VCaP (cell line): Measurements from ENCODE around the gene DLG3.
A peak's percentile ranks its signal among the peaks of the same experiment; 100 is the strongest.

Experiments used
- H3K27ac ChIP-seq: fragments of 450-650 bp; 2 replicates; pipeline ENCODE4 v1.5.1; 2017
- TF ChIP-seq, protein P1 (sequence below): fragments of 450-650 bp; conservative IDR thresholded peaks from 2 replicates; pipeline ENCODE4 v1.5.1; 2017; ENCODE audit warnings: mild to moderate bottlenecking, moderate library complexity

DLG3 gene

DNA sequence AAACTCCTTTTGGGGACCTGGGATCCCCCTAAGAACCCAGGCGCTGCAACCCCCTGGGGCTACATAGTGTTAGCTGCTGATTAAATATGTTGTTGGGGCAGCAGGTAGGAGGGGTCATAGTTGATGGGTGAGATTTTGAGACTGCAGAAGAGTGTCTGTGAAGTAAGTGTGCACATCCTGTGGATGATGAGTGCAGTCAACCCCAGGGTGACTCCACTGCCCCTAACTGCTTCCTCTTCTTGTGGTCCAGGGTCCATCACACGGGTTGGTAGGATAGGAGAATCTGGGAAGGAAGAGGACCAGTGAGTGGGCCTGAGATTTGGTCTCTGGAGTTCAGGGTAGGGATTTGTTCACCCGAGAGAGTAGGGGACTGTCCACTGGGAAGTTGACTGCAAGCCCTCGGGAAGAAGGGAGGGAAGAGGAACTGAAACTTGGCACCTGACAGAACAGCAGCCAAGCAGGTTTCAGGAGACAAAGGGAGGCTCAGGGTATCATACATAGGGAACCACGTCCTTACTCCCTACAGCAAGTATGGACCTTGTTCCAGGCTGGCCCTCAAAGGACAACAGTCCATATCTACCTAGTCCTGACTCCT lies 8.5 kb downstream of the DLG3 start:
- peak overlapping the region; percentile 93 for H3K27ac ChIP-seq
- TF ChIP-seq, protein P1, sequence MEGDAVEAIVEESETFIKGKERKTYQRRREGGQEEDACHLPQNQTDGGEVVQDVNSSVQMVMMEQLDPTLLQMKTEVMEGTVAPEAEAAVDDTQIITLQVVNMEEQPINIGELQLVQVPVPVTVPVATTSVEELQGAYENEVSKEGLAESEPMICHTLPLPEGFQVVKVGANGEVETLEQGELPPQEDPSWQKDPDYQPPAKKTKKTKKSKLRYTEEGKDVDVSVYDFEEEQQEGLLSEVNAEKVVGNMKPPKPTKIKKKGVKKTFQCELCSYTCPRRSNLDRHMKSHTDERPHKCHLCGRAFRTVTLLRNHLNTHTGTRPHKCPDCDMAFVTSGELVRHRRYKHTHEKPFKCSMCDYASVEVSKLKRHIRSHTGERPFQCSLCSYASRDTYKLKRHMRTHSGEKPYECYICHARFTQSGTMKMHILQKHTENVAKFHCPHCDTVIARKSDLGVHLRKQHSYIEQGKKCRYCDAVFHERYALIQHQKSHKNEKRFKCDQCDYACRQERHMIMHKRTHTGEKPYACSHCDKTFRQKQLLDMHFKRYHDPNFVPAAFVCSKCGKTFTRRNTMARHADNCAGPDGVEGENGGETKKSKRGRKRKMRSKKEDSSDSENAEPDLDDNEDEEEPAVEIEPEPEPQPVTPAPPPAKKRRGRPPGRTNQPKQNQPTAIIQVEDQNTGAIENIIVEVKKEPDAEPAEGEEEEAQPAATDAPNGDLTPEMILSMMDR, result no peak

DNA sequence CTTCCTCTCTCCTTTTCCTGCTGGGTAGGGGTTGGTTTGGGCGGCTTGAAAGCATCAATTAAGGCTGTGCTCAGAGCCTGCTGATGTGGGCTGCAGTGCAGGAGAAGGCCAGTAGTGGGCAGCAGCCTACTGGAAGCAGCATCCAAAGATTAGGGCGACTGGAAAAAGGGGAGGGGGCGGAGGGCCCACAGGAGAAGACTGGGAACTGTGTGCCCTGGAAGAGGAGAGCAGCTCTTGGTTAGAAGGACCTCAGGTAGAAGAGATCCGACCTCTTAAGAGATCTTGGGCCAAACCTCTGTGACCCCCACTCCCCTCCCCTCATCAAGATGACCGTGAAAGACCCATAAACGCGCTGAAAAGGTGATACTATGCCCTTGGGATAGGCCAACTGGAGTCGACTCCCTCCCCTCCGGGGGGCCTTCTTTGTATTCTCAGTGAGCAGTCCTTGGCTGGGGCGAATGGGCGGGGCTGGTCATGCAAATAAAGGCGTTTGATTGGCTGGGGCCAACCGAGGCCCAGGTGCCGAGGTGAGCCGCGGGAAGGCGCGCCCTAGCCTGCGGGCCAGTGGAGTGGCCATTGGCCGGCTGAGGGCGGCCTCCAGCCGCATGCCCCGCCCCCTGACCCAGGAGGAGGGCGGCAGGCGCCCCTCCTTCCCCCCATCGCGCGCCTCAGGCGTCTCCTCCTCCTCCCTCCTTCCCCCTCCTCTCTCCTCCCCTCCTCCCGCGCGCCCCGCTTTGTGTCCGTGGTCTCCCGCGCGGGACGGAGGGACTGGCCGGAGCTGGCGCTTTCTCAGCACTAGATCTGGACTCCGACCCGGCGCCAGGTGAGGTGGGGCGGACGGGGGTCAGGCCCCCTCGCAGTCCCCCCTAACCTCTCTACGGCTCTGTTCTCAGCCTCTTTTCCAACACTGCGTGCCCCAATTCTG lies 10.1 kb downstream of the DLG3 start:
- TF ChIP-seq, protein P1, result peak; percentile 89
- peak overlapping the region; percentile 93 for H3K27ac ChIP-seq

GRCh38 chrX:70455366-70456202 lies 10.9 kb downstream of the DLG3 start:
- TF ChIP-seq, protein P1, result no peak
- H3K27ac ChIP-seq, result peak overlapping the region; percentile 93

DNA sequence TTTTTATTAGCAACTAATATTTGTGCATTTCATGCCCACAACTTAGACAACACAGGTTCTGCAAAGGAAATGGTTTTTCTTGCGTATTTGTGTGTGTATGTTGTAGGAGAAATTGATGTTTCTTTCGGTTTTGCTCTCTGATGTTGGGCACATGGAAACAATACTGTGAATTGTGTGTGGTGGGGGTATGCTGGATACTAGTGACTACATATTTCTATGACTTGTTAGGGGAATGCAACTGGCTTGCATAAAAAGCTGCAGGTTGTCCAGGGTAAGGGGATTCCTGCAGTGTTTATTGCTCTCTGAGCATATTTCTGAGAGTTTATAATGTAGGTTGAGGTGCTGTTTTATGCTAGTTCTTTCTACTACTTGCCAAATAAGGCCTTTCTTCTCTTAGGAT lies 11.6 kb downstream of the DLG3 start:
- TF ChIP-seq, protein P1, result no peak
- H3K27ac ChIP-seq, result peak overlapping the region; percentile 93

DNA sequence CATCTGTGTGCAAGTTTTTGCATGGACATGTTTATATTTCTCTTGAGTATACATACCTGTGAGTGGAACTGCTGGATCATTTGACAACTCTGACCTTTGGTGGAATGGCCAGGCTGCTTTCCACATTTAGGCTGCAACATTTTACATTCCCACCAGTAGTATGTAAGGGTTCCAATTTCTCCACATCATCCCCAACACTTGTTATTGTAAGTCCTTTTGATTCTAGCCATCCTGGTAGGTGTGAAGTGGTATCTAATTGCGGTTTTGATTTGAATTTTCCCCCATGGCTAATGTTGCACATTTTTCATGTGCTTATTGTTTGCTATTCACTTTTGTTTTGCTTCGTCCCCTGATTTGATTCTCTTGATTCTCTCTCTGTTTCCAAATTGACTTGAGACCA lies 16.4 kb downstream of the DLG3 start:
- TF ChIP-seq, protein P1, result no peak
- H3K27ac ChIP-seq, result no peak overlapping the region

- TF ChIP-seq, protein P1, result no peak
Observed at GRCh38 chrX:70464051-70464450, 19.4 kb downstream of the DLG3 start.

DNA sequence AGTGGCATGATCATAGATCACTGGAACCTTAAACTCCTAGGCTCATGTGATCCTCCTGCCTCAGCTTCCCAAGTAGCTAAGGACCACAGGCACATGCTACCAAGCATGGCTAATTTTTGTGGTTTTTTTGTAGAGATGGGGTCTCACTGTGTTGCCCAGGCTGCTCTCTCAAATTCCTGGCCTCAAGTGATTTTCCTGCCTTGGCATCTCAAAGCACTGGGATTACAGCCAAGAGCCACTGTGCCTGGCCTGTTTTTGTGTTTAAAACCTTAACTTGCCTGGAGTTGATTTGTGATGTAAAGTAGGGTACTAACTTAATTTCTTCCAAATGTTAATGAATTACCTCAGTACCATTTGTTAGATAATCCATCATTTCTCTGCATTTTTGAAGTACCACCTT lies 22.3 kb downstream of the DLG3 start:
- TF ChIP-seq, protein P1, result no peak
- H3K27ac ChIP-seq, result no peak overlapping the region

More at GRCh38 chrX:70464051-70464450, 19.4 kb downstream of the DLG3 start:
- H3K27ac ChIP-seq, result no peak overlapping the region
